GM18517 (cell line): Measurements from ENCODE around the gene ARID5B.

Source experiments
- ATAC-seq: cut with Tn5 transposase; IDR thresholded peaks from one replicate; pipeline ENCODE4 v1.9.1; 2021; ENCODE audit warnings: mild to moderate bottlenecking, moderate library complexity; ENCODE audit not compliant: unreplicated experiment

ARID5B gene

DNA sequence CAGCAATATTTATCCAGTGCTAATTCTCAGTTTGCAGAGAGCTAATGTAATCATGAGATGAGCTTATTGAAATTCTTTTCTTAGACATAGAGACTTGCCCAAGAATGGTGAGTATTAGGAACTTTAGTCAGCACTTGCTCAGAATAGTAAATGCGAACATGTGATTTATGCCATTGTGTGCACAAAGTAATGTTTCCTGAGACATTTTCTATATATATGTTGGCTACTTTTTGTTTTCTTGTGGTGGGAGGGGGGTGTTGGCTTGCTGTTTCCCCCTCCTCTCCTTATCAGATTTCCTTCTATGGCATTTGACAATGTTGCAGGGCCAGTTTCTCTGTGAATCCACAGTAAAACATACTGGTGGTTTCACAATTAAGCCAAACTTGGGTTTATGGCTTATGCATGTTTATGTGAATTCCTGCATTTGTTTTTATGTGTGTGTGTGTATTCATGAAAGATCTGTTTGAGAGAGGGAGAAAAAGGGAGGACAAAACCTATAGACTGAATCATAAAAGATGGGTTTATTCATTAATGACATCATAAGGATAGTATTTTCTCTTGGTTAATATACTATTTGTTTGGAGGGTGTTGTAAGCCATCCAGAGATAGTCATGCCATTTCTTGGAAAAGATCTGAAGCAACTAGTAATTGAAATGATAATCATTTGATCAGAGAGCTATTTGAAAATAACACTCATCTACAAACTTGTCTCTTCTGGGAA lies 36.3 kb downstream of the ARID5B start:
- ATAC-seq, result peak; percentile 51

DNA sequence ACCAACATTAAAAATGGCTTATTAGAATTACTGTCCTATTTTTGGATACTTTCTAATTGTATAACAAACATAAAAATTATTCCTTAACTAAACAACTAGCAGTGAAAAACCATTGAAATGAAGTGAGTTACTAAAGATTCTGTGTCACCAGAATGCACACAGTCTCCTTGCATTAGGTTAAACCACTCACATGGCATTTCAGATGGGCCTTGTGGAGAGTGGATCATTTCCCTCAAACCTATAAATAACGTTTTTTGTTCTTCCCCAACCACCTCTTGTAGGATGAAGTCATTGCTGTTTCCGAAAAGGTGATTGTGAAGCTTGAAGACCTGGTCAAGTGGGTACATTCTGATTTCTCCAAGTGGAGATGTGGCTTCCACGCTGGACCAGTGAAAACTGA lies 38.4 kb downstream of the ARID5B start:
- ATAC-seq, result no peak

DNA sequence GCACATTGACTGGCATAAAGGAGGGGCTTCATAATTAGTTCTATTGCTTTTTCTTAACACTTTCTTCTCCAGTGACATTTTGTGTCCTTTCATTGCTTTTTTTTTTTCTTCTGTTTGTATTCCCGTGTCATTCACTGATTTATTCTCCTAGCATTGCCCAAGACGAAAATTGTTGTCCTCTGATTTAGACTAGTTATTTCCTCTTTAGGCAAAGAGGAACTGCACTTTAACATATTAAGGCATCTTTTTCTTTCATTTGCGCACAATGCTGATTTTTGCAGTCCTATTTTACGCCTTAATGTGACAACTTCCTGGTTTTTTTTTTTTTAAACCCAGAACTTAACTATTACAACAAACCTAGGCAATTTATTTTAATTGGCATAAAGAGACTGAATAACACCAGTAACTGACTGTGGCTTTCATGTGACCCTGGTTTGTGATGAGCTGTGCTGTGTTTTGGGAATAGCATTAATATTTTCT lies 39.7 kb downstream of the ARID5B start:
- no peak for ATAC-seq

DNA sequence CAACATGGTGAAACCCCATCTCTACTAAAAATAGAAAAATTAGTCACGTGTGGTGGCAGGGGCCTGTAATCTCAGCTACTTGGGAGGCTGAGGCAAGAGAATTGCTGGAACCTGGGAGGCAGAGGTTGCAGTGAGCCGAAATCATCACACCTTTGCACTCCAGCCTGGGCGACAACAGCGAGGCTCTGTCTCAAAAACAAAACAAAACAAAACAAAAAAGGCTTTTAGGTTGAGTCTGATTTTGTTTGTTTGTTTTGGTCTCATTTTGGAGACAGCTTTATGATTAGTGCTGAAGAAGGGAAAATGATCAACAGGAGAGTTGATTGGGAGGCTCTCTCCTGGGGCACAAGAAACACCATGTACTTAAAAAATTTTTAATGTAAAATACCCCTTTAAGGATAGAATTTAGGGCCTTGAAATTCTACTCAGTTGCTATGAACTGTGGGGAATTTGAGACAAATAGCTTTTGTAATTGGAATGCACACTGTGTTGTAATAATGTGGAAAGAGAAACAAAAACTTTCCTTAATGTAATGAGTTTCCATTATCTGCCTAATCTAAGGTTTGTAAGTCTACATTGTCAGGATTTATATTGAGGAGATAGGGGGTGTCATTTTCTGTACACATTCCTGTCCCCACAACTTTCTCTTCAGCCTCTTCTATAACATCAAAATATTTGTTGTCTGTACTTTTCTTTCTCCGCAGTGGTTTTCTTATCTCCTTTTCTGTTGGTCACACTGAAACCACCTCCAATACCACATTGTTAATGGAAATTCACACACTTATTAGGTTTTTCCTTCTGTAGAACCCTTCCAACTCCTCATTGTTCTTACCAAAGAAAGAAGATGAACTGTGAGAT lies 41.3 kb downstream of the ARID5B start:
- no peak for ATAC-seq

DNA sequence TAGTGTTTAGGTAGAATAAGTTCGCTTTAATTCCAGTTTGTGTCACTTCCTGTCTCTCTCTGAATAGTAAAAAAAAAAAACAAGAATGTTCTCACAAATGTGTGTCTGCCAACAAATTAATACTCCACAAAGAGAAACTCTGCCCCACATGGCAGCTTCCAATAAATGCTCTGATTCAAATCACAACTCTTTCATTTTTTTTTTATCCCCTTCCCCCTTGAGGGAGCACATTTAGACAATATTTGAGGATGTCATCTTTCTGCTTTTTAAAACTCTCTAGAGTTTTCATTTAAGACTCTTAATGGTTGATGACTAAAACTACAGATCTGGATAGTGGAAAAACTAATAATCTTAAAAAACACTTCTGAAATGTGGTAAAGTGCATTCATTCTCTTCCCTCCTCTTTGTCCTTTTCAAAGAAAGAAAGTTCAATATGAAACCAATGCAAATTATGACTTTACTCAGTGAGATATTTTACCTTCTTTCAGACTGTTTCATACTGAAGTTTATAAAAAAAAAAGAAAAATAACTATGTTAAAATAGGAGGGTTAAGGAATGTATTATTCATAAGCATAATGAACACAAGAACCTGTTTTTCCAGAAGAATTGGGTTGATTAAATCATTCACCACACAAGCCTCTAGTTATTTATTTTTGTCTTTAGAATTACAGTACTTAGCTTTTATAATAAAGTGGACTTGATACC lies 42.3 kb downstream of the ARID5B start:
- ATAC-seq, result peak; percentile 60

DNA sequence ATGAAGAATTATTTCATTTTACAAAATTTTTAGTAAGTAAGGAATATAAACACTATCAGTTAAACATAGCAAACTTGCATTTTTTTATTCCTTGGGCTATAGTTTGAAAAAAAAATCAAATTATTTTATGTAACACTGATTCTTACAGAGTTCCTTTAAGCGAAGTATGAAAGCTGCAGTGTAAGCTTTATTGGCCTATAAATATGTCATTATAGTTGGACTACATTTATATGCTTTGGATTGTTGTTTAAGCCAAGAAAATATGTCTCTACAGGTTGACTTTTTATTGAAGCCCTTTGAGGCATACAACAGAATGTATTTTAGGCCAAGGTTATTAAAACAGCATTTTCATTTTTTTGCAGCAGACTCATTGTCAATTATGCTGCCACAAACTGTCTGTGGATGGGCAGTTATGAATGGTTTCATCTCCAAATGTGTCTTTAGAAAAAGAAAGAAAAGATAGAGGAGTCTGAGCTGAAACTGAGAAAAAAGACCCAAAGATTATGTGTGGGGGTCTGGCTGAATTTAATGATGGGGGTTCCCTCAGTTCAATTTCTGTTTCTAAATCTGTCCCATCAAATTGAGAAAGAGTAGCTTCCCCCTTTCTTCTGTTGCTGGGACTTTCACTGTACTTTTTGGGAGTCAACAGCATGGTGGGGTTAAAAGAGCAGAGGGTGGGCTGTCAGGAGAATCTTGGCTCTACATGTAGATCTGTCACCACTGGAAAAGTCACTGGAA lies 43.1 kb downstream of the ARID5B start:
- ATAC-seq, result no peak

DNA sequence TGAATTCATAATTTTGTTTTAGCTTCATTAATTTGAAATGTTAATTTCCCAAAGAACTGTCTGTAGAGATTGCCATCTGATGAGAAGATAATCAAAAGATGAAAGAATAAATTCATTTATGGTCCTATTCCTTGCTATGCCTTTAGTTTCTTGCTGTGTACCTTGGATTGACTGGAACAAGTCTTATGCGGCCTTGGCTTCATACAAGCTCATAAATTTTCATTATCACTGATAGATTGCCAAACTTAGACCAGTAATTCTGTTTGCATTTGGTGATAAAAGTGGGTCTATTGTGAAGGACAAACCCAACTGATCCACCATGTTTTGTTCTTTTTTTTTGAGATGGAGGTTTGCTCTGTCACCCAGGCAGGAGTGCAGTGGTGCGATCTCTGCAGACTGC lies 48.2 kb downstream of the ARID5B start:
- ATAC-seq, result no peak

DNA sequence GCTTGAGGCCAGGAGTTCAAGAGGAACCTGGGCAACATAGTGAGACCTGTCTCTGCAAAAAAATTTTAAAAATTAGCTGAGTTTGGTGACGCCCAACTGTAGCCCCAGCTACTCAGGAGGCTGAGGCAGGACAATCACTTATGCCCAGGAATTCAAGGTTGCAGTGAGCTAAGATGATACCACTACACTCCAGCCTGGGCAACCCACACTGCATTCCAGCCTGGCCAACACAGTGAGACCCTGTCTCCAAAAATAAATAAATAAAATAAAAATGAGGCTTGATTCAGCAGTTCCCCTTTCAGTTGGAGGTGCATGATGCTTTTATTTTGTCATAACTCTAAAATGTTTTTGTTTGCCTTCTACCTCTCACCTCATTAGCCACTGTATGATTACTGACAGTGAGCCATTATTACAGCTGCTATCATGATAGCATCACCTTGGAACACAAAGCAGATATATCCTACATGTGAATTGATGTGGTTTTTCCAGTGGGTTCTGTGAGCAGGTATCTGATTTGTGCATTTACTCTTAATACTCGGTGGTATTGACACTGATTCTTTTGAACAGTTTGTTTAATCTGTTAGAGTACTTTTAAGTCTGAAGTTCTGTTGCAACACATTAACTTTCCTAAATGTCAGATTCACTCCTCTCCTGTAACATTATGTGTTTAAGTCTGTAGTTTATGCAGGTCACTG lies 49.1 kb downstream of the ARID5B start:
- ATAC-seq, result no peak

DNA sequence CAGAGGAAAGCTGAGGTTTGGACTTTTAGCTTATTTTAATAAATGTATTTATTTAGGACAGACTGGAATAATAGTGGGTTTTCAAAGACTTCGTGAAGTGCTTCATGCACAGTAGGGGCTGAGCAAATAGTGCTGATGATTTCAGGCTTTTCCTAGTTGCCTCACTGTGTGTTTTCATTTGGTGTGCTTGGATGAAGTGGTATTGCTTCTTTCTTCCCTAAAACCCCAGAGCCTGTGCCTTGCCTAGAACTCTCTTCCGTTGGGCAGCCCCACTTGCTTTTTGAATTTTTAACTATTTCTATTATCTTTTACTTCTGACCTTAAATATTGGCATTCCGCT lies 49.6 kb downstream of the ARID5B start:
- no peak for ATAC-seq

DNA sequence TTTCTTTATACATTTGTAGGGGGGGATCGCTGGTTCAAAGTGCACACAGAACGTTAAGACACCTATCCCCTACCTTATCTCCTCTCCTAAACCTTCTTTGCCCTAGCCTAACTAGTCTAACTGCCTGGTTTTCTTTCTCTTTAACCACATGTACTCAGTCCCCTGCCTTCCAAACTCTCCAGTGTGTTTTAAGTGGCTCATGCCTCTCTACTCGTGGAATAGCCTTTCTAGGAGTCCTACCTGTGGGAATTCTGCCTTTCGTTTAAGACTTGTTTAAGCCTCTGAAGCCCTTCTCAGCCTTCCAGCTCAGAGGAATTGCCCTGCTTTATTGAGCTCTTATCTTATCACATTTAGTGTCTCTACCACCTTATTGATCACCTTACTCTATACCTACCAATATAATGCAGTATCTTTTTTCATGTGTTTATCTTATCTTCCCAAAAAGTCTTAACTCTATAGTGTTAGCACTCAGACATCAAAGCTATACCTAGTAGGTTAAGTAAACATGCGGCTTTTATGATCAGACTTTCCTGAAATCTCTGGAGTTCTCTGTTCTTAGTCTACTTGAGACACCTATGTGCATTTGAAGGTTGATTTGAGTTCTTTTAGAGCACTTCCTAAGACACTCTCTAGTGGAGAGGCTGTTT lies 50.7 kb downstream of the ARID5B start:
- ATAC-seq, result no peak

DNA sequence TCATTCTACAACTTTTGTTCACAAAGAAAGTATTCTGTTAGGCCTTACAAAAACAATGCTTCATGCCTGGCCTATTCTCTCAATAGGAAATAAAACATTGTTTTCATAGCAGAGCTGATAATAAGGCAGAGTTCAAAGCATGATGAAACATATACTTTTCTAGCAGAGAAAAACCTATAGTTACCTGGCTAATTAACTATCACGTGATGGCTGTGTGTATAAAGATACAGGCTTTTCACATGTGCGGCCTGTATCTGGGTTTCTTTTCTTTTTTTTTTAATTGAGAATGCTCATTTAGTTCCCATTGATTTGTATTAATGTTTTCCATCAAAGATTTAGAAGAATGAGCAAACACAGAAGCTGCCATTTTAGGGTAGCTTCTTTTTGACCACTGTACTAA lies 51.7 kb downstream of the ARID5B start:
- no peak for ATAC-seq

DNA sequence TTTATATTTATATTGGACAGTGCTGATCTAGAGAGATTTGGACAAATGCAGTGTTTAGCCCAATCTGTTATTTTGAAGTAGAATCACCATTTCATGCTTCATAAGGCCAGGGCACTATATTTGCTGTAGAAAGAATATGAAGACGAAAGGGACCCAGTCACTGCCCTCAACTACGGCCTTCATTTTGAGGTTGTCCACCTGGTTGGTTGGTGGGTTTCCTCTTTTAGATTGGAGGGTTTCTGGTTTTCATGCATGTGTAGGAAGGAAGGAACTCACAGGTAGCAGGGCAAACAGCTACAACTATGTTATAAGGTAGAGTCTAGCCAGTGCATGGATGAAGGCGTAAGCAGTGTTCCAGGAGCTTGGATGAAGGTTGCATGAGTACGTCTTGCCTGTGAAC lies 56.3 kb downstream of the ARID5B start:
- no peak for ATAC-seq

DNA sequence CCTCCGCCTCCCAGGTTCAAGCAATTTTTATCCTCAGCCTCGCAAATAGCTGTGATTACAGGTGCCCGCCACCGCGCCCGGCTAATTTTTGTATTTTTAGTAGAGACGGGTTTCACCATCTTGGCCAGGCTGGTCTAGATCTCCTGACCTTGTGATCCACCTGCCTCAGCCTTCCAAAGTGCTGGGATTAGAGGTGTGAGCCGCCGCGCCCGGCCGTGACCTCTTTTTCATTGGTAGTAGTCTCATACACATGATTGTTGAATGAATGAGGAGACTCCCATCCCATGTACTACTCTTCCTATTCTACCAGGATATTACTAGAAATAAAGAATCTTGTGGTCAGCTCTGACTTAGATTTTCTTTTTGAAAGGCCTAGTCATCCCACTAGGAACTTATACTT lies 56.8 kb downstream of the ARID5B start:
- ATAC-seq, result no peak

DNA sequence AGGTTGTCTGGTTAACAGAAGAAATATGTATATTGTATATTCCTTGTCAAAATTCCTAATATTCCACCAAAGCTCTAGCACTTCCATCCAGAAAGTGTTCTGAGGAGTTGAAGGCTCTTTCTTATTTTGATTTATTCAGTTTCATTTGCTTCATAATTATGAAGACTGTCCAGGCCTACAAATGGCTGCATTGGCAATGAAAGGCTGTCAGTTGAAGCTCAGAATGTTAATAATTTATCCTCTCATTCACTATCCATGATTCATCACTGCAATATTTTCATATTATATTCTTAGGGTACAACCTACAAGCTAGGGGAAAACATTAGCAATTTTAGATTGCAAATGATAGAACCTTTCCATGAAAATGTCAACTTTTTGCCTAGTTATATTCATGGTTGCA lies 57.3 kb downstream of the ARID5B start:
- ATAC-seq, result no peak

DNA sequence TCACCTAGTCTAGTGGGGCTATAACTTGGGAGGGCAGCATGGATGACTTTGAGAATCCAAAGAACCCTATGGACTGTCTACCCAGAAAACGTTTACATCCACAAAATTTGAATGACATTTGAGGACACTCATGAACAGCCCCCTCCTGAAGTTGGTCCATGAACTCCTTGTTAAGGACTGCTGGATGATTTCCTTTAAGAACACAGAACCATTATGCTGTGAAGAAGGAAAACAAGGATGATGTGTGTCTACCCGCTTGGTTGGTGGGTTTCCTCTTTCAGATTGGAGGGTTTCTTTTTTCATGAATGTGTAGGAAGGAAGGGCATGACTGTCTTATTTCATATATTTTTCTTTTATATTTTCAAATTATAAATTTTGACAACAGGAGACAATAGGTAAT lies 58.3 kb downstream of the ARID5B start:
- no peak for ATAC-seq

DNA sequence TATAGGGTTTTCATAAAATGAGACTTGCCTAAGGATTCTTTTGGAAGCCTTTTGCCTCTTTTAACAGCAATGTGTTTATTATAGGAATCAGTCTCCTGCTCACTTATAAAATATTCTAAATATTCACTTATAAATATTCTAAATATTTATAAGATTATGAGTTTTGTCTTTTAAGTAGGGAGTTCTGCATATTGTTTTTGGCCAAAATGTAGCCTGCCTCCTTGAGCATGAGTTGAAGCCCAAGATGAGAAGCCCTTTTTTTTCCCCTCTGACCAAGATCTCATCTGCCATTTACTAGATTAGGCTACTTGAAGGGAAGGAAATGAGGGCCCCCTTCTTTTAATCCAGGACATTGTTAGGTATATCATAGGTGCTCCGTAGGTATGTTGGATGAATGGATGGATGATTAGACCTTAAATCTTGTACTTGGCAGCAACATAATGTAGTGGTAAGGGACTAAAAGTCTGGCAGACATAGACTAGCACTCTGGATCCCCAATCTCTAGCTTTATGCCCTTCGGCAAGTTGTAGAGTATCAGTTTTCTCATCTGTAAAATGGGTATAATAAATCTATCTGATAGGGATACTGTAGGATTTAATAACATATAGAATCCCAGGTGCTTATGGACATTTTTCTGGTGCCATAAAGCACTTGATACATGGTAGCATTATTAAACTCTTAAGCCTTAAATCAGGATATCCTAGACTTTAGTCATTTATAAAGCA lies 59.1 kb downstream of the ARID5B start:
- ATAC-seq, result no peak

DNA sequence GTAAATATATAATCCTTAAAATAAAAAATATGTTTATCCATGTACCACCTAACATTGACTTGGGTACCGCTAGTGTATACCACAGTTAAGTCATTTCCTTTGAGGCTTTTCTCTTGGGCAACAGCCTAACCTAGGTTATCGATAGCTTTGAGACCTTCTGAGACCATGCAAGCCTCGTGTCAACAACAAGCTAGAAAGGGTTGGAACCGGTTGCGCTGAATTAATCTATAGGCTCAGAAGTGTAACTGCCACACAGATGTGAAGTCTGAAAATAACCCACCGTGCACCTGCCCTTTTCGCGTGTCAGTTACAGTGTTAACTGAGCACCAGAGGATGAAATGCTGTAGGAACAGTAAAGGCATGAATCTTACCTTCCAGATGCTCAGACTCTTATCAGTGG lies 59.8 kb downstream of the ARID5B start:
- ATAC-seq, result peak; percentile 76

DNA sequence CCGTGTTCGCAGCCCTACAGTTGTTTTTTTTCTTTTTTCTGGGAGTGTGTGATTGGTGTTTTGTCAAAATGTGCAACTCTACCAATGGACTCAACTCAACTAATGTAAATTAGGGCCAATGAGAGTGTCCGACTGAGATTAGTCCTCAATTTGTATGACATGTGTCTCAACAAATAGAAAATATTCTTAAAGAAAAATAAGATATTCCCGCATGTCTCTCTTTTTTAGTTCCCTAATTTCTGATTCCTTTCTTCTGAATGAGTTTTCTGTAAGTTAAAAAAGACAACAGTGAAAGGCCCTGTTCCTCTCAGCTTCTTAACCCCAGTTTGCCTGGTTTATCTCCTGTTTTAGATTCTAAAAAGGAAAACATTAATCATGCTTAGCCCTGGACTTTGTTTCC lies 61.5 kb downstream of the ARID5B start:
- ATAC-seq, result no peak

DNA sequence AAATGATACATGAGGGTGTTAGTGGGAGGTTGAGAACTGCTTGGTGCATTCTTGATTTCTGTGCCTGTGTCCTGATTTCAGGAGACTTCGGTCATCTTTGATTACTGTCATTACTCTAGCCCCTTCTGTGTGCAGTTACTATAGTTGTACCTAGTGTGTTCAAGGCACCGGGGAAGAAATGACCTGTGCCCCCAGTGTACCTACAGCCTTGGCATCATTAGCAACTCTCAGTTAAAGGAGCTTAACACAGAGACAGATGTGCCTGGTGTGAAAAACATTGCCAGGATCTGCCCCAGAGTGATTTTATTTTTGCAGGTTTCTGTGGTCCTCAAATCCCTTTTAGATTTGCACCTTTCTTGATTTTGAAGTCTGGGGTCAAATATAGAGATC lies 62.2 kb downstream of the ARID5B start:
- no peak for ATAC-seq
